ENCODE data around the gene NFATC1. TPM values are rescaled to one million over a fixed set of nuclear protein-coding genes. Genes with fewer than 3 reads are reported as not detected.

Gene NFATC1
- polyA plus RNA-seq, 1 experiment, result 0.73 TPM

DNA sequence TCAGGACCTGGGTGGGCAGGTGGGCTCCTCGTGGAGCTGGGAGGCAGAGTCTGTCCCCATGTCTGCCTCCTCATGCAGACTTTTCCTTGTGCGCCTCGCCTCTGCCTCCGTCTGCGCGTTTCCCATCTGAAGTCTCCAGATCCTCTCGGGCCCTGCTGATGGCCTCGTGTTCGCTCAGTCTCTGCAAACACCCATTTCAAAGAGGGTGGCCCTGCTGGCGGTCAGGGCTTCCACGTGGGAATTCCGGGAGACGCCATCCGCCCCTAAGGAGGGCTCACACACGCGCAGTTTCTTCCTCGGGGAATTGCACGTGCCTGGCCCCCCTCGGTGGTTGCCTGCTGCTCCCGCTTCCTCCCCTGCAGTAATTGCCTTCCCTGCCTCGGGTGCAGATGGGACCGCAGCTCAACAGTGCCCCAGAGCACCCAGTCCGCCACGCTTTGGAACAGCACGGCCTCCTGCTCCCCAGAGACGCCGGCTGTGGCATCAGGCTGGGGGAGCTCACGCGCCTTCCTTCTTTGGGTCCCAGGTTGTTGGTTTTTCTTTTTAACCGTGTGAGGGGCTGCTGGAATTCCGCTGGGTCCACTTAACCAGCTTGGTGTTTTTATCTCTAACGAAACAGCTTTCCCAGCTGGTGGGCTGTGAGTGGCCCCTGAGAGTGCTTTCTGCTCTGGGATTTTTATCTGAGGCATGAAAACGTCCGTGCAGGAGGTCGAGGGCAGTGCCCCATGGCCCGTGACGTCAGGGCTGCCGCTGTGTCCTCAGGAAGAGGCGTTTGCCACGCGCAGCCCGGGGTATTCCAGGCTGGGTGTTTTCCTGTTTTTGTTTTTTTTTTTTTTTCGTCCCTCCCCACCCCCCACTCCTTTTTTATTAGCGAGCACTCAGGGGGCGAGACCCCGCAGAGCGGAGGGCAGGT is 16.1 kb downstream of the NFATC1 start:
- Histone ChIP-seq H3K9me3 (ENCODE audit: control insufficient read depth, insufficient read depth, low read length) (peaks cover 16% of the 10 kb centered on the region), H3K27ac (ENCODE audit: low read depth, low read length) (no peak overlapping the region), H3K4me3 (ENCODE audit: low read depth, low read length) (no peak overlapping the region), H3K27me3 (ENCODE audit: control insufficient read depth, insufficient read depth, low read length) (no peaks in the 10 kb centered on the region)
- DNase-seq (ENCODE audit: low read depth, low spot score), result no peak
- ChIA-PET CTCF (no interaction called here), POLR2A (no interaction called here)
- TF ChIP-seq, protein P1, sequence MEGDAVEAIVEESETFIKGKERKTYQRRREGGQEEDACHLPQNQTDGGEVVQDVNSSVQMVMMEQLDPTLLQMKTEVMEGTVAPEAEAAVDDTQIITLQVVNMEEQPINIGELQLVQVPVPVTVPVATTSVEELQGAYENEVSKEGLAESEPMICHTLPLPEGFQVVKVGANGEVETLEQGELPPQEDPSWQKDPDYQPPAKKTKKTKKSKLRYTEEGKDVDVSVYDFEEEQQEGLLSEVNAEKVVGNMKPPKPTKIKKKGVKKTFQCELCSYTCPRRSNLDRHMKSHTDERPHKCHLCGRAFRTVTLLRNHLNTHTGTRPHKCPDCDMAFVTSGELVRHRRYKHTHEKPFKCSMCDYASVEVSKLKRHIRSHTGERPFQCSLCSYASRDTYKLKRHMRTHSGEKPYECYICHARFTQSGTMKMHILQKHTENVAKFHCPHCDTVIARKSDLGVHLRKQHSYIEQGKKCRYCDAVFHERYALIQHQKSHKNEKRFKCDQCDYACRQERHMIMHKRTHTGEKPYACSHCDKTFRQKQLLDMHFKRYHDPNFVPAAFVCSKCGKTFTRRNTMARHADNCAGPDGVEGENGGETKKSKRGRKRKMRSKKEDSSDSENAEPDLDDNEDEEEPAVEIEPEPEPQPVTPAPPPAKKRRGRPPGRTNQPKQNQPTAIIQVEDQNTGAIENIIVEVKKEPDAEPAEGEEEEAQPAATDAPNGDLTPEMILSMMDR (IDR thresholded peaks at IDR 0.05; ENCODE audit: low read depth, low read length), result no peak

DNA sequence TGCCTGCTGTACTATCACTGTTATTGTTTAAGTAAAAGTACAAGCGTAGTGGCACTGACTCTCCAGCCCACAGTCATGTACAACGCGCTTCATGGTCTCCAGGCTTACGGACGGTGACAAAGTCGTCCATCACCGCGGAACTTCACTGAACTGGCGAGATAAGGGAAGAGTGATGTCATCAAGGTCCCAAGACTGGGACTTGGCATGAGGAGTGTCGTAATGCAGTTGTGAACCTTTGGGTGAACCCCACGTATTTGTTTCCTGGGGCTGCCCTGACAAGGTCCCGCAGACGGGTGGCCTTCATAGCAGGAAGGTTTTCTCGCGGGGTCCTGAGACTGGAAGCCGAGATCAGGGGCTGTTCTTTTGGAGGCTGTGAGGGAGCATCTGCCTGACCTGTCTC is 17.3 kb downstream of the NFATC1 start:
- no peak overlapping the region for H3K27ac ChIP-seq (ENCODE audit: low read depth, low read length)
- ChIA-PET CTCF (no interaction called here), POLR2A (no interaction called here)

DNA sequence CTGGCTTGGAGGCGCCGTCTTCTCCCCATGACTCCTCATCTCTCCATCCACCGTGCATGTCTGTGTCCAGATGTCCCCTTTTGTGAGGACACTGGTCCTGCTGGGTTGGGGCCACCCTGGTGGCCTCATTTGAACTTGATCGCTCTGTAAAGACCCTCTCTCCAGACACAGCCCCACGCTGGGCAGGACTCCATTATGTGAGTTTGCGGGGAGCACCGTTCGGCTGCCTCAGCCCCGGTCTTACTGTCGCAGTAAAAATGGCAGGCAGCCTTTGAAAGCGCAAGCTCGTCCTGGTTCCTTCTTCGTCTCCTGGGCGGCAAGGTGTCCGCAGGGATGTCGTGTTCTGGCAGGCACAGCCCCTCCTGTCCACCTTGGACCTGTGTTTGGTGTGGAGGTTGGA is 17.7 kb downstream of the NFATC1 start:
- DNase-seq (ENCODE audit: low read depth, low spot score), result no peak
- no peak overlapping the region for H3K4me3 ChIP-seq (ENCODE audit: low read depth, low read length)
- TF ChIP-seq, protein P1 (IDR thresholded peaks at IDR 0.05; ENCODE audit: low read depth, low read length), result no peak
- ChIA-PET POLR2A (no interaction called here), CTCF (no interaction called here)
- peaks cover 15% of the 10 kb centered on the region for H3K9me3 ChIP-seq (ENCODE audit: control insufficient read depth, insufficient read depth, low read length)
- no peak overlapping the region for H3K27ac ChIP-seq (ENCODE audit: low read depth, low read length)
- H3K27me3 ChIP-seq (ENCODE audit: control insufficient read depth, insufficient read depth, low read length), result no peaks in the 10 kb centered on the region

More for the DNA sequence above, 17.3 kb downstream of the NFATC1 start:
- H3K9me3 ChIP-seq (ENCODE audit: control insufficient read depth, insufficient read depth, low read length), result peaks cover 15% of the 10 kb centered on the region
- no peak for DNase-seq (ENCODE audit: low read depth, low spot score)
- H3K27me3 ChIP-seq (ENCODE audit: control insufficient read depth, insufficient read depth, low read length), result no peaks in the 10 kb centered on the region
- H3K4me3 ChIP-seq (ENCODE audit: low read depth, low read length), result no peak overlapping the region
- TF ChIP-seq, protein P1 (IDR thresholded peaks at IDR 0.05; ENCODE audit: low read depth, low read length), result no peak

DNA sequence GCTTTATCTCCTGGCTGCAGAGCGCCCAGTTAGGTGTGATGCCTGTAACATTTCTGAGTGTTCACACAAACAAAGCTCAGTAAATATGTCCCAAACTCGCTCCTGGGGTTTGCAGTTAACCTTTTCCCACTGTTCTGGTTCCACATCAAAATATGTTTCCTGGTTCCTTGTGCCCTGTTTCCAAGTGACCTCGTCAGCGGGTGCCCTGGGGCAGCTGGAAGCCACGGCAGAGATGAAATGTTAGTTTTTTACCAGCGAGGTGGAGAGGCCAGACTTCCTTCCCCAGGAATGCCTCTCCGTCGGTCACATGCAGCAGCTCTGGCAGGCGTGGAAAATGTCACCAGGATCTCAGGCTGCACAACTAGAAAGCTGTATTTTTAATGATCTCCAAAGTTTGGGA is 18.2 kb downstream of the NFATC1 start:
- Histone ChIP-seq H3K27ac (ENCODE audit: low read depth, low read length) (no peak overlapping the region), H3K27me3 (ENCODE audit: control insufficient read depth, insufficient read depth, low read length) (no peaks in the 10 kb centered on the region), H3K9me3 (ENCODE audit: control insufficient read depth, insufficient read depth, low read length) (peaks cover 15% of the 10 kb centered on the region), H3K4me3 (ENCODE audit: low read depth, low read length) (no peak overlapping the region)
- ChIA-PET POLR2A (no interaction called here), CTCF (no interaction called here)
- no peak for DNase-seq (ENCODE audit: low read depth, low spot score)
- TF ChIP-seq, protein P1 (IDR thresholded peaks at IDR 0.05; ENCODE audit: low read depth, low read length), result no peak

DNA sequence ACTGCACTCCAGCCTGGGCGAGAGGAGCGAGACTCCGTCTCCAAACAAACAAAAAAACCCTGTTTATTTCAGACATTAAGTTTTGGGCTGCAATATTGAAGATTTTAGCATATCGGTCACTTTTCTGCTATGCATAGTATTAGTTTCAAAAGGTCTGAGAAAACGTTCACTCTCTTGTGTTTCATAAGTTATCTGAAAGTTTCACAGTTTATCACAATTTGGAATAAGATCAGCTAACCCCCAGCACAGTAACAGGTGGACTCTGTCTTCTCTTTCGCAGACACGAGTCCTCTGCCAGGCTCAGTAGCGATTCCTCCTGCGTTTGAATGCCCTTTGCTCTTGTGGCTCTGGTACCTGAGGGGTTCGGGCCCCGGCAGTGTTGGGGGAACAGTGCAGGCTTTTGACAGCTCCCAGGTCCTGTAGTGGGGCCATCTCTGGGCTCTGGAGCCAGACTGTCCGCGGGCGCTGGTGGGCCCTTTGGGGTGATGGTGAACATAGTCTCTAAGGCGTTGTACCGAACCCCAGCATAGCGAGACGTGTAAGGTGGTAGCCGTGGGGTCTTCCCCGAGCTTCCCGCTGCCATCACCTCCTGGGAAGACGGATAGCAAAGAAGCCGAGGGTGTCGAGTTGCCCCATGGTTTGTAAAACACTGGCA is 20.4 kb downstream of the NFATC1 start:
- DNase-seq (ENCODE audit: low read depth, low spot score), result no peak
- CTCF ChIA-PET, result interaction anchor here (0.6 kb wide), 1 partner anchor 40 kb away, joined by 5 read pairs; no protein-coding TSS in a partner anchor
- POLR2A ChIA-PET, result no interaction called here
- Histone ChIP-seq H3K9me3 (ENCODE audit: control insufficient read depth, insufficient read depth, low read length) (peaks cover 1% of the 10 kb centered on the region; the same call in 1 of the 2 replicates), H3K27ac (ENCODE audit: low read depth, low read length) (no peak overlapping the region), H3K4me3 (ENCODE audit: low read depth, low read length) (no peak overlapping the region), H3K27me3 (ENCODE audit: control insufficient read depth, insufficient read depth, low read length) (no peaks in the 10 kb centered on the region)
- TF ChIP-seq, protein P1 (IDR thresholded peaks at IDR 0.05; ENCODE audit: low read depth, low read length), result no peak
